Transverse colon (tissue), 4 donors: Measurements from ENCODE around the gene SEMA3E.

ENCODE experiments used
- CTCF ChIP-seq, 5 experiments: fragments of 200-600 bp in 3 of 5; fragments of 450-650 bp in 2 of 5; sonication (generic) in 3 of 5; IDR thresholded peaks; 1 replicate in 2 of 5; 2 replicates in 3 of 5; pipeline ENCODE4 v1.5.1; 2016 to 2017; ENCODE audit warnings: antibody characterized with exemption in 5 of 5, inconsistent platforms in 3 of 5, mild to moderate bottlenecking in 2 of 5, moderate library complexity in 1 of 5
- EP300 ChIP-seq: sonication (generic); formaldehyde crosslinking; IDR thresholded peaks from one replicate; pipeline ENCODE4 v1.6.1; 2017; ENCODE audit warnings: antibody characterized with exemption, low read depth
- POLR2A ChIP-seq: fragments of 450-650 bp; IDR thresholded peaks from one replicate; pipeline ENCODE4 v1.6.1; 2016; ENCODE audit warnings: antibody characterized with exemption, mild to moderate bottlenecking, moderate library complexity
- POLR2AphosphoS5 ChIP-seq, 3 donors: sonication (generic); formaldehyde crosslinking; IDR thresholded peaks; one replicate each; pipeline ENCODE4 v1.6.1; 2016; ENCODE audit warnings: antibody characterized with exemption in 3 of 3

GRCh38 chr7:83484826-83485225, 164.1 kb downstream of the SEMA3E start:
- TF ChIP-seq CTCF (IDR thresholded peaks at IDR 0.05) (no peak), EP300 (no peak), POLR2A (no peak), POLR2AphosphoS5 (IDR thresholded peaks at IDR 0.05) (no peak)
